HG02840 (cell line): ENCODE data around the gene KIF5B.
"Not testable (repeated sequence)": the region's sequence is repeated elsewhere in the genome, so short reads cannot be mapped to it uniquely, and the experiment has no call there.

Experiments
- ATAC-seq: cut with Tn5 transposase; IDR thresholded peaks from one replicate; pipeline ENCODE4 v1.9.1; 2021; ENCODE audit warnings: mild to moderate bottlenecking, moderate library complexity, moderate number of reproducible peaks; ENCODE audit not compliant: unreplicated experiment, low FRiP score

The KIF5B gene

GRCh38 chr10:32061440-32061839, 5.2 kb upstream of the KIF5B start:
- ATAC-seq: no peak

- ATAC-seq: no peak
Observed at GRCh38 chr10:32060347-32060746, 4.1 kb upstream of the KIF5B start.

GRCh38 chr10:32059472-32059871, 3.2 kb upstream of the KIF5B start:
- ATAC-seq: no peak

GRCh38 chr10:32057036-32057372, 779 bp upstream of the KIF5B start:
- no peak for ATAC-seq

- peak; percentile 49 for ATAC-seq
Observed at GRCh38 chr10:32055478-32056135, 618 bp downstream of the KIF5B start.

GRCh38 chr10:32054094-32054493, 2.1 kb downstream of the KIF5B start:
- no peak for ATAC-seq

GRCh38 chr10:32053392-32053791, 2.8 kb downstream of the KIF5B start:
- ATAC-seq: not testable (repeated sequence)

GRCh38 chr10:32051926-32052325, 4.3 kb downstream of the KIF5B start:
- ATAC-seq: no peak

- ATAC-seq: no peak
Observed at GRCh38 chr10:32050177-32050576, 6.0 kb downstream of the KIF5B start.

- no peak for ATAC-seq
Observed at GRCh38 chr10:32049113-32049512, 7.1 kb downstream of the KIF5B start.

- ATAC-seq: no peak
Observed at GRCh38 chr10:32048282-32048681, 7.9 kb downstream of the KIF5B start.

GRCh38 chr10:32047881-32048280, 8.3 kb downstream of the KIF5B start:
- no peak for ATAC-seq

- ATAC-seq: no peak
Observed at GRCh38 chr10:32046151-32046550, 10.1 kb downstream of the KIF5B start.

GRCh38 chr10:32042730-32043129, 13.5 kb downstream of the KIF5B start:
- ATAC-seq: not testable (repeated sequence)

- no peak for ATAC-seq
Observed at GRCh38 chr10:32041290-32042028, 14.8 kb downstream of the KIF5B start.

GRCh38 chr10:32039734-32040133, 16.5 kb downstream of the KIF5B start:
- no peak for ATAC-seq

GRCh38 chr10:32038777-32039176, 17.4 kb downstream of the KIF5B start:
- no peak for ATAC-seq

GRCh38 chr10:32036922-32037321, 19.3 kb downstream of the KIF5B start:
- ATAC-seq: no peak

- ATAC-seq: no peak
Observed at GRCh38 chr10:32035038-32035437, 21.2 kb downstream of the KIF5B start.

- ATAC-seq: no peak
Observed at GRCh38 chr10:32033171-32033570, 23.1 kb downstream of the KIF5B start.

GRCh38 chr10:32031920-32032319, 24.3 kb downstream of the KIF5B start:
- ATAC-seq: no peak

- no peak for ATAC-seq
Observed at GRCh38 chr10:32031424-32031823, 24.8 kb downstream of the KIF5B start.
